ENCODE results near the gene ZFPM1.
A peak's percentile ranks its signal among the peaks of the same experiment; 100 is the strongest.

The ZFPM1 gene

GRCh38 chr16:88446736-88447135, 6.3 kb upstream of the ZFPM1 start:
- DNase-seq (ENCODE audit: low read depth, low spot score), result no peak
- H3K27ac ChIP-seq, result no peak overlapping the region

- no peak for DNase-seq (ENCODE audit: low read depth, low spot score)
- no peak overlapping the region for H3K27ac ChIP-seq
Measured at GRCh38 chr16:88447881-88448280, 5.2 kb upstream of the ZFPM1 start.

- H3K27ac ChIP-seq, result no peak overlapping the region
- DNase-seq (ENCODE audit: low read depth, low spot score), result no peak
Measured at GRCh38 chr16:88448461-88449266, 4.4 kb upstream of the ZFPM1 start.

- no peak overlapping the region for H3K27ac ChIP-seq
- DNase-seq (ENCODE audit: low read depth, low spot score), result no peak
Measured at GRCh38 chr16:88449267-88449561, 3.9 kb upstream of the ZFPM1 start.

GRCh38 chr16:88451586-88452481, 1.2 kb upstream of the ZFPM1 start:
- H3K27ac ChIP-seq, result no peak overlapping the region
- no peak for DNase-seq (ENCODE audit: low read depth, low spot score)

- peak; percentile 64 for DNase-seq (ENCODE audit: low read depth, low spot score)
- peak overlapping the region; percentile 54 for H3K27ac ChIP-seq
Measured at GRCh38 chr16:88452482-88453216, 431 bp upstream of the ZFPM1 start.

- DNase-seq (ENCODE audit: low read depth, low spot score), result no peak
- H3K27ac ChIP-seq, result peak overlapping the region; percentile 54
Measured at GRCh38 chr16:88453611-88454522, 787 bp downstream of the ZFPM1 start.

- DNase-seq (ENCODE audit: low read depth, low spot score), result no peak
- peak overlapping the region; percentile 54 for H3K27ac ChIP-seq
Measured at GRCh38 chr16:88454523-88454947, 1.5 kb downstream of the ZFPM1 start.

- no peak overlapping the region for H3K27ac ChIP-seq
- DNase-seq (ENCODE audit: low read depth, low spot score), result no peak
Measured at GRCh38 chr16:88455610-88456355, 2.7 kb downstream of the ZFPM1 start.

- H3K27ac ChIP-seq, result no peak overlapping the region
- DNase-seq (ENCODE audit: low read depth, low spot score), result no peak
Measured at GRCh38 chr16:88456356-88457292, 3.5 kb downstream of the ZFPM1 start.

GRCh38 chr16:88458039-88458772, 5.1 kb downstream of the ZFPM1 start:
- DNase-seq (ENCODE audit: low read depth, low spot score), result no peak
- no peak overlapping the region for H3K27ac ChIP-seq

GRCh38 chr16:88458773-88459235, 5.7 kb downstream of the ZFPM1 start:
- H3K27ac ChIP-seq, result no peak overlapping the region
- DNase-seq (ENCODE audit: low read depth, low spot score), result no peak

GRCh38 chr16:88459366-88460073, 6.4 kb downstream of the ZFPM1 start:
- DNase-seq (ENCODE audit: low read depth, low spot score), result no peak

GRCh38 chr16:88460496-88461330, 7.6 kb downstream of the ZFPM1 start:
- DNase-seq (ENCODE audit: low read depth, low spot score), result no peak
- H3K27ac ChIP-seq, result no peak overlapping the region

More at GRCh38 chr16:88459366-88460073, 6.4 kb downstream of the ZFPM1 start:
- no peak overlapping the region for H3K27ac ChIP-seq

- H3K27ac ChIP-seq, result no peak overlapping the region
- no peak for DNase-seq (ENCODE audit: low read depth, low spot score)
Measured at GRCh38 chr16:88461331-88462269, 8.5 kb downstream of the ZFPM1 start.
